A549 treated with ZK216348 at 1 μM for 4 hours (cell line): Measurements from ENCODE around the gene ELOVL2. TPM values are rescaled to one million over a fixed set of nuclear protein-coding genes. Genes with fewer than 3 reads are reported as not detected.

Source experiments
- total RNA-seq: library from RNA; stranded (reverse); fragments of 200-300 nt; extraction: Qiagen RNA extraction; gene quantifications from 5 replicates; pipeline ENCODE4 v1.2.3, GENCODE V29; 2022; ENCODE audit warnings: low read depth

ELOVL2 gene, protein sequence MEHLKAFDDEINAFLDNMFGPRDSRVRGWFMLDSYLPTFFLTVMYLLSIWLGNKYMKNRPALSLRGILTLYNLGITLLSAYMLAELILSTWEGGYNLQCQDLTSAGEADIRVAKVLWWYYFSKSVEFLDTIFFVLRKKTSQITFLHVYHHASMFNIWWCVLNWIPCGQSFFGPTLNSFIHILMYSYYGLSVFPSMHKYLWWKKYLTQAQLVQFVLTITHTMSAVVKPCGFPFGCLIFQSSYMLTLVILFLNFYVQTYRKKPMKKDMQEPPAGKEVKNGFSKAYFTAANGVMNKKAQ
- total RNA-seq: 3.6 to 7.5 TPM (median 6.7 TPM) in 5 replicates

DNA sequence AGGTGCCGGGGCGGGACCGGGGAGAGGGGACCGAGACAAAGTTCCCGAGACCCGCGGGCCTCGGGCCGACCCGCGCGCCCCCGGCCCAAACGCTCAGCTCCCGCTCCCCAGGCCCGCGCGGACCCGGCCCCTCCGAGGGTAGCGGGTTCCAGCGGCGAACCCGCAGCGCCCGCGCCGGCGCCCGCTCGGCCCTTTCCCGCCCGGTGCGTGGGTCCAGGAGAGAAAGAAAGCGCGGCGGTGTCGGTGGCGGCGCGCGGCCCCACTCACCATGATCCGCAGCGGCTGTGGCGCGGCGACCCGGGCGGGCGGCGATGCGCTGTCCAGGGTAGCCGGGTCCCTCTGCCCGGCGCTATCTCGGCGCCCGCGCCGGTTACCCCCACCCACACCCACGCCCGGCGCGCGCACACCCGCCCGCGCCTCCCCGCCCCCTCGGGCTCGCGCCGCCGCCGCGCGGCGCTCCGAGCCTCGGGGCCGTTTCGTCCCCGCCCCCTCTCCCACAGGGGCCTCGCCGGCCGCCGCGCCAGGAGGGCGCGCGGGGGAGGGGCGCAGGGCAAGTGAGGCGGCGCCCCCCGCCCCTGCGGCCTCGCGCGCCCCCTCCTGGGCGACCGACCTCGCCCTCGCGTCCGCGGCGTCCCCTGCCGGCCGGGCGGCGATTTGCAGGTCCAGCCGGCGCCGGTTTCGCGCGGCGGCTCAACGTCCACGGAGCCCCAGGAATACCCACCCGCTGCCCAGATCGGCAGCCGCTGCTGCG, at the start of gene ELOVL2:
ELOVL2 (minus strand) TSS at position 345 of the 751 bp plus-strand sequence; CDS start at position 270, 75 bp downstream.

Other genes starting within 250 kb of the ELOVL2 start
- gene MAK, start 205.8 kb downstream of the ELOVL2 start, total RNA-seq: 0.09 to 0.20 TPM (median 0.13 TPM) in 5 replicates
- gene GCM2, start 162.3 kb downstream of the ELOVL2 start, total RNA-seq: not detected in 5 replicates
- gene SYCP2L, start 157.3 kb downstream of the ELOVL2 start, total RNA-seq: 2.4 to 3.9 TPM (median 3.6 TPM) in 5 replicates
- 12.6 to 18.9 TPM (median 15.4 TPM) in 5 replicates for gene SMIM13, start 49.5 kb upstream of the ELOVL2 start, total RNA-seq
- not detected in 5 replicates for gene ERVFRD-1, start 67.4 kb upstream of the ELOVL2 start, total RNA-seq
- 34.5 to 53.2 TPM (median 45.2 TPM) in 5 replicates for gene NEDD9, start 188.4 kb upstream of the ELOVL2 start, total RNA-seq